Measurements from ENCODE around the gene FAT4.

FAT4 gene

DNA sequence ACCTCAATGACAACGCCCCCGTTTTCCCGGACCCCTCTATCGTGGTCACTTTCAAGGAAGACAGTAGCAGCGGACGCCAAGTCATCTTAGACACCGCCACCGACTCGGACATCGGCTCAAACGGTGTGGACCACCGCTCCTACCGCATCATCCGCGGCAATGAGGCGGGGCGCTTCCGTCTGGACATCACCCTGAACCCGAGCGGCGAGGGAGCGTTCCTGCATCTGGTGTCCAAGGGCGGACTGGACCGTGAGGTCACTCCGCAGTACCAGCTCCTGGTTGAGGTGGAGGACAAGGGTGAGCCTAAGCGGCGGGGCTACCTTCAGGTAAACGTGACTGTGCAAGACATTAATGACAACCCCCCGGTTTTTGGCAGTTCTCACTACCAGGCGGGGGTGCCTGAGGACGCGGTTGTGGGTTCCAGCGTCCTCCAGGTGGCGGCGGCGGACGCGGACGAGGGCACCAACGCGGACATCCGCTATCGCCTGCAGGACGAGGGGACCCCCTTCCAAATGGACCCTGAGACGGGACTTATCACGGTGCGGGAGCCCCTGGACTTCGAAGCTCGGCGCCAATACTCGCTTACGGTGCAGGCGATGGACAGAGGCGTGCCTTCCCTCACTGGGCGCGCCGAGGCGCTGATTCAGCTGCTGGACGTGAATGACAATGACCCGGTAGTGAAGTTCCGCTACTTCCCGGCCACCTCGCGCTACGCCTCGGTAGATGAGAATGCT, 2.2 kb downstream of the FAT4 start:
- DNase-seq (ENCODE audit: low read depth in 2 of 3, low spot score in 1 of 3): no peak

DNA sequence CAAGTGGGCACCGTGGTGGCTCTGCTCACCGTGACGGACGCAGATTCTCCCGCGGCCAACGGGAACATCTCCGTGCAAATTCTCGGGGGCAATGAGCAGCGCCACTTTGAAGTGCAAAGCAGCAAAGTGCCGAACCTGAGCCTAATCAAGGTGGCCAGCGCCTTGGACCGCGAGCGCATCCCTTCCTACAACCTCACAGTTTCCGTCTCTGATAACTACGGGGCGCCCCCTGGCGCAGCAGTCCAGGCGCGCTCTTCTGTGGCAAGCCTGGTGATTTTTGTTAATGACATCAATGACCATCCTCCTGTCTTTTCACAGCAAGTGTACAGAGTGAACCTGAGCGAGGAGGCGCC, 2.7 kb downstream of the FAT4 start:
- DNase-seq (ENCODE audit: low read depth in 2 of 3, low spot score in 1 of 3): no peak

DNA sequence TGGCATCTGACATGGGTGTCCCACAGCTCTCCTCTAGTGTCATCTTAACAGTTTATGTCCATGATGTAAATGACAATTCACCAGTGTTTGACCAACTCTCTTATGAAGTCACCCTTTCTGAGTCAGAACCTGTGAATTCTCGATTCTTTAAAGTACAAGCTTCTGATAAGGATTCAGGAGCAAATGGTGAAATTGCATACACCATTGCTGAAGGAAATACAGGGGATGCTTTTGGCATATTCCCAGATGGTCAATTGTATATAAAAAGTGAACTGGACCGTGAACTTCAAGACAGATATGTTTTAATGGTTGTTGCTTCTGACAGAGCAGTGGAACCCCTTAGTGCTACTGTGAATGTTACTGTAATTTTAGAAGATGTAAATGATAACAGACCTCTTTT, 4.6 kb downstream of the FAT4 start:
- DNase-seq (ENCODE audit: low read depth in 2 of 3, low spot score in 1 of 3): no peak

DNA sequence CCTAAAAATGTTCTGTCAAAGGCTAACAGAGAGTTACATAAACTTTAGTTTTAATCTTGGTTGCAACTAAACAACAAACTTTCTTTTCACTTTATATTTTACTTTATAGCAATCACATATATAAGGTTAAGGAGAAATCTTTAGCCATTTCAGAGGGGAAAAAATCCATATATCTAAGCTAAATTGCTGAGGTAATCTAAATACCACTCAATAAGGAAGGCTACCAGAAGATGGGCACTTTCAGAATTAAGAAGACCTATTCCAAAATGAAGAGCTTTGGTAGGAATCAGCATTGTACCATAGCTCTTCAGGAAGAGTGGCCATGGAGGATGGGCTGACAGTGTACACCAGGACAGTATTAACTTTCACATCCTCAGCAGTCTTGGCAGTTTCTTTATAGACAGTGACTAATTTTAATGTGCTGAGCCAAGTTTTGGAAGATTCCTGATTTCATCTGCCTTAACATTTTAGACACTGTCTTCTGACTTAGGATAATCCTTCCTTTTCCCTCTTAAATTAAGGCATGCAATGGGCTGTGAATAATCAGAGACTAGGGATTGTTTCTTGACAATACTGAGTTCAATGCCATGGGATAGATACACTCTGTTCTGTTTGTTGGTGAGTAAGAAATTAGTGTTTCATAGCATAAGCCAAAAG, 7.1 kb downstream of the FAT4 start:
- no peak for DNase-seq (ENCODE audit: low read depth in 2 of 3, low spot score in 1 of 3)

DNA sequence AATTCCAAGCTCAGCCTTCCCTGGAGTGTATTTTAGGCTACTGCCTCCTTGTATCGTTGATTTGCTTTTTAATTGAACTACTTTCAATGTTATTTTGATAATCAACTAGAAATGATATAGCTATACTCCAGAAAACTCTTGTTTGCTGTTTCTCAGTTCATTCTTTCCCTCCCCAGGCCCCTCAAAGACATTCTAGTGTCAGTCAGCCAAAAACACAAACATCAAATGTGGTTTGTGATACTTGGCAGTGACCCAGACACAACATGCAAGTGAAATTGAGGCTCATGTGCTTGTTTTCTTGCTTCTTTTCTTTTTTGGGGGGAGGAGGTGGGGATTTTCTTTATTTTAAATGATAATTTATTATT, 7.6 kb downstream of the FAT4 start:
- no peak for DNase-seq (ENCODE audit: low read depth in 2 of 3, low spot score in 1 of 3)

DNA sequence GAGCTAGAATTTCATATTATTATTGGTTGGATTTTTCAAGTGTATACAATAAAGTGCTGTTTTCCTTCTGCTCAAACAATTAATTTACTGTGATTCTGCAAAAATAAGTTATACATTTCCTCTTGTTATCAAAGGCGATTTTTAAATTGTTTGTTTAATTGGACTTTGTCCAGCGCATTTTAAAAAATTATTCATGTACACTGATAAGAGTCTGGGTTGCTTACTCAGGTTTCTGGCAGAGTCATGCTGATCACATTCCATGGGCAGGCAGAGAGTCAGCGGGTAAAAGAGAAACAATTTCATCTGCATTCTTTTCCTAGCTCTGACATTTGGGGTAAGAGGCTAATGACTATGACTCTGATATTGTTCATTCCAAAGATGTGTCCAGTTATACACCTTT, 8.9 kb downstream of the FAT4 start:
- DNase-seq (ENCODE audit: low read depth in 2 of 3, low spot score in 1 of 3): no peak

DNA sequence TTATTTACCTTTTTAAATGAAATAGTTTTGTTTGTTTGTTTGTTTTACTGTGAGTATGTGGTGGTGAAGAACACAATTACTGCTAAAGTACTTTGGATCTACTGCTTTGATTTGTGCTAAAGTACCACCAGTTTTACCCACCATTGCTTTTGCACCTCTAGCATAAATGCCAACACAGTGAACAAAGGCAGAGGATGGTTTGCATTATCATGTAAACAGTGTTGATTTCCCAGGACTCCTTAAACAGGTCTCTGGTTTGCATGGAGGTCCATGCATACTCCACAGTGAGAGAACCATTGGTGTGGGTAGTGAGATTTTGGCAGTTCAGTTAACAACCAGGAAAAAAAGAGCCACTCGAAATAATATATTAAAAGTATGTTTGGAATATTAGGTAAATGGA, 11.0 kb downstream of the FAT4 start:
- DNase-seq (ENCODE audit: low read depth in 2 of 3, low spot score in 1 of 3): no peak

DNA sequence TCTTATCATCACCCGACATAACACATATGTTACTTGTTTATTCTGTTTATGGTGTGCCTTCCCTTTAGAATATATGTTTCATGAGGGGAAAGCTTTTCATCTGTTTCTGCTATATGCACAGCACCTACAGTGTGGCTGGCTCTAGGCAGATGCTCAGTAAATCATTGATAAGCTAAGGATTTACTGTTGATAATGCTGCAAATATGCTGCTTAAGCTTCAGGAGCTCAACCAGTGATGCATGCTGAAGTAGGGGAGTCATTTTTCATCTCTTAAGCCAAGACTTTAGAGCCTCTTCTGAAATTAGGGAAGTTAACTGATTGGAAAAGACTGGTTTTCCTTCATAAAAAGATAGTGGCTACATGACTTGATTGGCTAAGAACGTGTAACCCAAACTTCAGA, 16.4 kb downstream of the FAT4 start:
- DNase-seq (ENCODE audit: low read depth in 2 of 3, low spot score in 1 of 3): no peak

DNA sequence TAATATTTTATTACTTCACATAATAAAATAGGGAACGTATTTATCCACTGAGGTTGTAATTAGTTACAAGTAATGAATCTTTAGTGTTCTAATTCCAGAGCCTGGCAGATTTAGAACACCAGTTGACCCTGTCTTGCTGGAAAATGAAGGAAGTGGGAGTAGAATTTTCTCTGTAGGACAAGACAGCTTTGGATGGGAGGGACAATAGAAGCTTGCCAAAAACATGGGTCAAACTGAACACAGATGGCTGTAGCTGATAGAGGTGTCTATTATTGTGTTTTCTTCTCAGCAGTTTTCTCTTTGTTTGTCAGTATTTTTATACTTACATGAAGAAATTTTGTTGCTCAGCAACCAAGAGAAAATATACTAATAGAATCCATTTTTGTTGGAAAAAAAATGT, 20.2 kb downstream of the FAT4 start:
- DNase-seq (ENCODE audit: low read depth in 2 of 3, low spot score in 1 of 3): no peak

DNA sequence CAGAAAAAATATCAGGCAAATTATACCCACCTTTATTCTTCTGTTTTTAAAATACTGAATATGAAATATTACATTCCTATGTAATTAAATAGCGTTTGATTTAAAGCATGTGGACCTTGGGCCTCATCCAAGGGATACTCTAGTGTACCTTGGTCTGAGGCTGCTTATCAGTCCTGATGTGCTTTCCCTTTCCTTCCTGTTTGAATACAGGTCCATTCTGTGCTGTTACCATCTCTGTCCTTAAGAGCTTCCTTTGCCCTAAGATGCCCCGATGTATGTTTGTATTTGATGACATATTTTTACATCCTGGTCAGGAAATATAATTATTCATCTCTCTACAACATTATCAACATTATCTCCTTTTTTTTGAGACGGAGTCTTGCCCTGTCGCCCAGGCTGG, 24.1 kb downstream of the FAT4 start:
- DNase-seq (ENCODE audit: low read depth in 2 of 3, low spot score in 1 of 3): no peak

DNA sequence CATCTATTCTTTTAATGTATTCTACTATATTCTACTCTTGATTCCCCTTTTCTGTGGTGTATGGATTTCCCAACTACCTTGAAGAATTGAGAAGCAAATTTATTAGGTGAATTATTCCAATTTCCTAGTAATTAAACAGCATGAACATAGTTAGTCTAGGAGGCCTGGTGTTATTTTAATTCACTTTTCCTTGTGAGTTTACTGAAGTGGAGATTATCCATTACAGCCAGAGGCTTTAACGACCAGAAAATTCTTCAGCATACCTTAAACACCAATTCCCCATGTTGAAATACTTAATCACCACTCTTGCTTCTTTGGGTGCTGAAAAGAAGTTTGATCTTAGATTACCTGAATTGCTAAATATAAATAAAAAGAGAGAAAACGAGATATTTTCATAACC, 29.4 kb downstream of the FAT4 start:
- DNase-seq (ENCODE audit: low read depth in 2 of 3, low spot score in 1 of 3): no peak

DNA sequence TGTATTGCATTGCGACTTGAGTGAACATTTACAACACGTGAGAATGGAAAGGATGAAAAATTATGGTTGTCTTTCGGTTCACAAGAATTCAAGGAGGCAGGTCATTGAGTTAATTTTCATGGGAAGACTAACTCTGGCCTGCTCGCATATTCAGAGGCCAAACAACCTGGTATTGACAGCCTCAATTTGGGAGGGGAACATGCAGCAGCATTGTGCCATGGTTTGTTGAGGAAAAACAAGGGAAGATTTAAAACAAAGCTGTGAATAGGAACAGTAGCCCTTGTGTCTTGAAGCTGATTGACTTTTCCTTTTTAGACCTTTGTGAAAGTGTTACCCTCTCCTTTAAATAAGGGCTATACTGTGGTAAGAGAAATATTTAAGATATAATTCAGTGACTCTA, 31.9 kb downstream of the FAT4 start:
- DNase-seq (ENCODE audit: low read depth in 2 of 3, low spot score in 1 of 3): no peak

DNA sequence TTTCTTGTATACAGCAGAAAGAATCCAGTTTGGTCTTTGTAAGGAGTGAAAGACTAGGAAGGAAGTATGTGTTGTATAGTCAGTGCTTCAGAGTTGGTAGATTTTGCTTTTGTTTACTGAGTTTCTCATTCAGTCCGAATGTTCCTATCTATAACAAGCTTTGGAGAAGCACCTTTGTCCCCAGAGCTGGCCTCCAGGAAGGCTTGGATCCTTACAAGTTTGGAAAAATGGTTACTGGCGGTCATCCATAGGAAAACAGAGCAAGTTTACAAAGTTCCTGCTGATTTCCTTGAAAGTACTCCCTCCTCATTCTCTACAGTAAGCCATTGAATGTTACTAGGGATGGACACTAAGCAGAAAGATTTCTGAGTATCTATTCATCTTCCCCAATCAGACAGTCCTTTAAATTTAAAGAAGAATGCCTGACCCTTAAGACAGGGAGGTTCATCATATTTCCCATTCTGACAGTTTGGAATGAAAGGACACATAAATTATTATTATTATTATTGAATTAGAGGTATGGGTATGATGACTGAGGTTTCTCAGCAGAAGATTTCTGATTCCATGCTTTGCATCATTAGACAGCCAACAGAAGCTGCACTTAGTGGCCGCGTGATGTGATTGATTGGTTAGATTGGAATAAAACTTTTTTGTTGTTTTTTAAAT, 35.8 kb downstream of the FAT4 start:
- DNase-seq (ENCODE audit: low read depth in 2 of 3, low spot score in 1 of 3): no peak

DNA sequence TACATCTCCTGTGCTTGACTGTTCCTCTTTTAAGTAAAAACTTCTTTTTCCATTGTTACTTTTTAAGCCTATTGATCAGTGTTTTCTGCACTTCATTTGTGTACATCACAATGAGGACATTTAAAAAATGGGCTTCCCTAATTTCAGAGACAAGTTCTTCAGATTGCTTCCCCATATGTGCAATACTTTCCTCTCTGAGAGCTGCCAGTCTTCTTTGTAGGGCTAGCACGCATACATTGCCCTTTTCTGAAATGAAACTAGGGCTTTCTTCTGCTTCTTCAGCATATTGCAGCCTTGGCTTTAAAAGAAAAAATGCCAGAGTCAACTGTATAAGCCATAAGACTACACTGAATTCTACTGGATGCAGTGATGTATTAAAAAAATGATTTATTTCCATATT, 37.8 kb downstream of the FAT4 start:
- DNase-seq (ENCODE audit: low read depth in 2 of 3, low spot score in 1 of 3): no peak

DNA sequence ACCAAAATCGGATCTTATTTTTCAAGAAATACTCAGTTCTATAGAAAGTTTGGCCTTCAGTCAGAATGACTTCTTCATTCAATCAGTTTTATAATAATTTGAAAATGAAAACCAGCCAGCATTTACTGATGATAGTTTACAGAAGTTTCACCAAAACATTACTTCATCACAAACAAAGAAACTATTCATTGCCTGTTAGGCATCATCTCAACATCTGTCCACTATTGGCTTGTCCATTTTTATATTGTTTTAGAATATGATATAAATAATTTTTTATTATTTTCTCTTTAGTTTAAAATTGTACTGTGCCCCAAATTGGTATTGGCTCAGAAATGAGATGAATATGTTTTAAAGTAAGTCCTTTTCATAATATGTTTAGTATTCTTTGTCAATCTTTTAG, 38.4 kb downstream of the FAT4 start:
- DNase-seq (ENCODE audit: low read depth in 2 of 3, low spot score in 1 of 3): no peak

DNA sequence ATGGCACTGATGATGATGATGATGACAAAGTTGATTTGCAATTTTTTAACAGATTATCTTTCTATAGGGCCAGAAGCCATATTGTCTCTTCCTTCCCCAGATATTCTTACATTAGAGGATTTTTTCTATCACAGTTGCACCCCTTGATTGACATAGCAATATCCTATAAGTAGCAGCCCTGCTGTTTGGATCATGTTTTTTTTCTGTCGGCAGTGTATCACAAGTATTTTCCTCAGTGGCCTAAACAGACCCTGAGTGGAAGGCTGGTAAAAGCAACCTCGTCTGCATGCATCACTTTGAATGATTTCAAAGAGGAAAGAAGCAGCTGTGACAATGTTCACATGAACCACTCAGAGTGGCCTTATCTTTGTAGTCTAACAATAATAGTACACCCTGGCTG, 41.0 kb downstream of the FAT4 start:
- no peak for DNase-seq (ENCODE audit: low read depth in 2 of 3, low spot score in 1 of 3)

DNA sequence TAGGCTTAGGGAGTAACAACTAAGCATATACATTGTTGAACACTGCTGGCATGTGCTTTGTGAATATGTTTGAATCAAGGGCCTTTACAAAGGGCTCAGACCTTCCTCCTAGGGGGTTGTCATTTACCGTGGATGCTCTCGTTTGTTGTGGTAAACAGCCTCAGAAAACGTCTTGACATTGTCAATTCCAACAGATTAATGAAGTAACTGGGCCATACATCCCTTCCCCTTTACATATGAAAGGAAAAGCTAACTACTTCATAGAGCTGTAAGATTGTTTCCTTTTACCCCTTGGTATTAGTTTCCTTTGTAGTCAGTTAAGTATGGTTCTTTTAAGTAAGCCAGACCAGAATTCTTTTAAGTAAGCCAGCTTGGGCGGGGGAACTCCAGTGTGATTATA, 42.9 kb downstream of the FAT4 start:
- no peak for DNase-seq (ENCODE audit: low read depth in 2 of 3, low spot score in 1 of 3)

DNA sequence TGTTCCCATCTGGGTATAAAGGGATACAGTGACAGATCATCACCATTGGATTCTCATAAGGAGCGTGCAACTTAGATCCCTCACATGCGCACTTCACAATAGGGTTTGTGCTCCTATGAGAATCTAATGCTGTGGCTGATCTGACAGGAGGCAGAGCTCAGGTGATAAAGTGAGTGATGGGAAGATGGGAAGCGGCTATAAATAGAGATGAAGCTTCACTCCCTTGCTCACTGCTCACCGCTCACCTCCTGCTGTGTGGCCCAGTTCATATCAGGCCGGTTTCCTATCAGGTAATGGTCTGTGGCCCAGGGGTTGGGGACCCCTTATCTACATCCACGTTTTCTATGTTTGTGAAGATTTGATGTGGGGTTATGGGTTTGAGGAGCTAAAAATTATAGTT, 43.7 kb downstream of the FAT4 start:
- no peak for DNase-seq (ENCODE audit: low read depth in 2 of 3, low spot score in 1 of 3)

DNA sequence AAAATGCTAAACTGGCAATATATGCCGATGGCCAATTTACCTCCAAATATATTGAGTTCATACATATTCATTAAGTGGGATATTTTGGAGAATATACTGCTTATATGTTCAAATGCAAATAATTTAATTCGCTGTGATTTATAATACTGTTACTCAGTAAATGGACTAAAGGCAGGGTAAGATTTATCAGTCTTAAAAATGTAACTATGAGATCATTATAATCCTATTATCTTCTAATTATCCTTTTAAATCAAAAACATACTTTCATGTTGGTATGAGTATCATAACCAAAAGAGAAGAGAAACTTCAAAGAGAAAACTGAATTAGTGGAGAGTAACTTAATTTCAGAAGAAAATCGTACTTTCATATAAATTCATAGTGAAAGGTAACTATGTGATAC, 44.6 kb downstream of the FAT4 start:
- no peak for DNase-seq (ENCODE audit: low read depth in 2 of 3, low spot score in 1 of 3)

DNA sequence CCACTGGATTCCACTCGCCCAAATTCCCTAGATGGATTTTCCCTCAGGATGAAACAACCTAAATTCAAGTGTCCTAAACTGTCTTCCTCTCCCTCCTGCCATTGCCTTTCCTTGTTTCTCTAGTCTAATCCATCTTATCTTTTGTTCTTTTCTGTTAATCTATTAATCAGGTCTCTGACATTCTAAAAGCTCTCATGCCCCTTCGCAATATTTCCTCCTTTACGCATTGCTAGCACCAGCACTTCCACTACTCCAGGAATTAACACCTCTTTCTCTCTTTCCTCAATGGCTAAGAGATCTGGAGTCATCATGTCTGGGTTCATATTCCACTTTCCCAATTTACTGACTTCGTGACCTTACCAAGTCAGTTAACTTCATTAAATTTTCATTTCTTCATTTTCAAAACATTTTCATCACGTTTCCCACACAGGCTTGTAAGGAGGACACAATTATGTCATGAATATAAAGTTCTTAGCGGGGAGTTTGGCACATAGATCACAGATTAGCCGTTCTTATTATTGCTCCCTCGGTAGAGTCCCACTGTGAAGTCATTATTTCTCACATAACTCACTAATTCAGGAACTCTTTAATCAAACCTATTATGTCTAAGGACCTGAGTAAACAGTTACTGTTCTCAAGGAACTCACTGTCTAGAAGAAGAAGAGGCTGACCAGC, 45.3 kb downstream of the FAT4 start:
- no peak for DNase-seq (ENCODE audit: low read depth in 2 of 3, low spot score in 1 of 3)

DNA sequence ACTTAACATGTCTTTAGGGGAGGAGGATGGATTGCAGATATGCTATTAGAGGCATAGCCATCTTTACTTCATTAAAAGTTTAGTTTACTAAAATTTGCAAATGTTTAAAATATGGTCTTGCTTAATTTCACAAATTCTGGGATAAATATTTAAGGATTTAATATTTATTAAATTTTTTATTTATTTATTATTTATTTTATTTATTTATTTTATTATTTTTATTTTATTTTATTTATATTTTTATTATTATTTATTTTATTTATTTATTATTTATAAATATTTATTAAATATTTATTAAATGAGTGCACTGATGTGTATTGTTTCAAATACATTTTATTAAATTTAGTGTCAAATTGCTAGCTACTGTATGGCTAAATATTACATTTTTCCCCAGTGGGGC, 46.0 kb downstream of the FAT4 start:
- DNase-seq (ENCODE audit: low read depth in 2 of 3, low spot score in 1 of 3): no peak
